GM21528 (cell line): ENCODE results near the gene SUSD3.
"Not testable (repeated sequence)": the region's sequence is repeated elsewhere in the genome, so short reads cannot be mapped to it uniquely, and the experiment has no call there.

ENCODE experiments used
- ATAC-seq: cut with Tn5 transposase; IDR thresholded peaks from one replicate; pipeline ENCODE4 v1.9.1; 2021; ENCODE audit warnings: mild to moderate bottlenecking, moderate library complexity; ENCODE audit not compliant: unreplicated experiment, low FRiP score

Gene SUSD3

DNA sequence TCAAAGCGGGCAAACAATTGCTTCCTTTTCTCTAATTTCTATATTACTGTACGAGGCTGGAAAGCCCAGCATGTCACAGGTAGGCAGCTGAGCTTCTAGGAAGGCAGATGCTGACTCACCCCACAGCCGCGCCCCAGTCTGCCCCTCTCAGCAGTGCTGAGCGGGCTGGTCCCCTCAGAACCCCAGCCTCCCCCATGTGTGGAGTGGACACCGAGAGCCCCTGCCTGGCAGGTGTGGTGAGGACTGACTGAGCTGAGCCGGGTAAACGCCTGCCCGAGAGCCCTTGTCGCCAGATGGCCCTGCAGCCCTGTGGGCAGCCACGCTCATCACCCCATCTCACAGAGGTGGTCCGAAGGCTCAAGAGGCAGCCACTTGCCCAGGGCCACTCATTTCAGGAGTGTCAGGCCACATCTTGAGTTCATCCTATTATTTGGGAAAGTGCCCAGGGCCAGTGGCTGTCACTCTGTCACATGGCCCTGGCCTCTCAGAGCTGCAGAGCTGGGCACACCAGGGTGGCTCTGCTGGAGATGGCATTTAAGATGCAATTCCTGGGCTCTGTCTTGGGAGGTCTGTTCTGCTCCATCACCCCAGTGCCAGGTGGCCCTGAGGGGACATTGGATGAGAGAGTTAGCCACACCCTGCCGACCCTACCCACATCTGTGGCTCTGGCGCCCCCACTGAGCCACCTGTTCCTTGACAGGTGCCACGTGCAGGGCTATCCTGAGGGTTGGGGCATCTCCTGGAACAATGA, 50.0 kb downstream of the SUSD3 start:
- ATAC-seq = no peak

DNA sequence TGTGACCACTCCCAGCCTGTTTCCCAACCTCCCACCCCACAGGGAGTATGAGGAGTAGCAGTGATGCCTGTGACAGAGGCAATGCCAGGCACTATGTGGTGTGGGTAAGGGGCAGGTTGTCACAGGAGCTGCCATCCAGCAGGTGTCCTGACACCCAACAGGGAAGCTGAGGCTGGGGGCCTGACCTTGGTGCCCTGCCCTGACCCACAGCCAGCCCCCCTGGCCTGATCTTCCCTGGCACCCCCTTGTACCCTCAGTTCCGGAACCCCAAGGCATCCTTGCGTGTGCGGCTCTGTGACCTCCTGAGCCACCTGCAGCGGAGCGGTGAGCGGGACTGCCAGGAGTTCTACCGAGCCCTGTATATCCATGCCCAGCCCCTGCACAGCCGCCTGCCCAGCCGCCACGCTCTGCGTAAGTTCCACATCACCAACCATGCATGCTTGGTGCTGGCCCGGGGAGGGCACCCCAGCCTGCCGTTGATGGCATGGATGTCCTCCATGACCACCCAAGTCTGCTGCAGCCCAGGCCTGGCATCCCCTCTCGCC, 51.9 kb downstream of the SUSD3 start:
- ATAC-seq = no peak

DNA sequence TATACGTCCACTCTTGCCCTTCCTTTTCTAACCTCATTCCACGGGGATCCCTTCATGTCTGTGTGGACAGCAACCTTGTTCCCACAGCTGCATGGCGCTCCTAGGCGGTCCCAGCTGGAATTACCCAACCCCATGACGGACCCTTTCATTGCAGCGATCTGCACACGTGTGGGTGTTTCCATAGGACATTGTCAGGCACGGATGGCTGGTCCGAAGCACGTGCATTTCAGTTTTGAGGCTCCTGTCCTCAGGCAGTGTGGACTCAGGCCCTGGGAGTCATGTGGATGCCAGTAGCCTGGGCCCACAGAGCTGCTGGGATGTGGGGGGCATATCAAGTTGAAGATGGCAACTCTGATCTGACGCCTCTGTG, 52.5 kb downstream of the SUSD3 start:
- ATAC-seq = no peak

DNA sequence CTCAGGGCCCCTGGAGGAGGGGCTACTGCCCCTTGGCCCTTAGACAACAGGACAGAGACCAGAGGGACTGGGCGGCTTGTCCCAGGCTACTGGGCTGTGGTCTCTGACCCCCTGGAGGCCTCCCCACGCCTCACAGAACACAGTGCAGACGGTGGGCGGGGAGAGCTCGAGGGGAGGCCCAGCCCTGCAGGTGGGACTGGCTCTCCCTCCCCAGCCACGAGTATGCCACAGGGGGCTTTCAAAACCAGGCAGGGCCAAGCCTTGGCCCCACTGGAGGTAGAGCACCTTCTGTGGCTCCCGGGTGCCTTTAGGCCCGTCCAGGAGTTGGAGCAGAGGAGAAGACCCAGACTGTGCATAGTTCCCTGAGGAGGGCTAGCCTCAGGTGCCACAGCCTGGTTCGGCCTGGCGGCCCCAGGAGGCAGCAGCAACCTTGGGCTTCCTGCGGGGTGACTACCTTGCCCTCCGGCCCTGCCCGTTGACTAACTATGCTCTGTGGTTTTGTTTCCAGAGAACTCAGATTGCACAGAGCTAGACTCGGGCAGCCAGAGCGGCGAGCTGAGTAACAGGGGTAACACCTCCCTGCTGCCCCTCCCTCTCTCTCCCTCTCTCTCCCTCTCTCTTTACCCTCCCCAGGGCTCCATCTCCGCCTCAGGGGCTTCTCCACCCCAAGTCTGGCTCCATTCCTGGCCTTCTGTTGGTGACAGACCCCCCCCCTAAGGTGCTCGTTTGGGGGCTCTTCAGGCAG, 53.0 kb downstream of the SUSD3 start:
- ATAC-seq = no peak

DNA sequence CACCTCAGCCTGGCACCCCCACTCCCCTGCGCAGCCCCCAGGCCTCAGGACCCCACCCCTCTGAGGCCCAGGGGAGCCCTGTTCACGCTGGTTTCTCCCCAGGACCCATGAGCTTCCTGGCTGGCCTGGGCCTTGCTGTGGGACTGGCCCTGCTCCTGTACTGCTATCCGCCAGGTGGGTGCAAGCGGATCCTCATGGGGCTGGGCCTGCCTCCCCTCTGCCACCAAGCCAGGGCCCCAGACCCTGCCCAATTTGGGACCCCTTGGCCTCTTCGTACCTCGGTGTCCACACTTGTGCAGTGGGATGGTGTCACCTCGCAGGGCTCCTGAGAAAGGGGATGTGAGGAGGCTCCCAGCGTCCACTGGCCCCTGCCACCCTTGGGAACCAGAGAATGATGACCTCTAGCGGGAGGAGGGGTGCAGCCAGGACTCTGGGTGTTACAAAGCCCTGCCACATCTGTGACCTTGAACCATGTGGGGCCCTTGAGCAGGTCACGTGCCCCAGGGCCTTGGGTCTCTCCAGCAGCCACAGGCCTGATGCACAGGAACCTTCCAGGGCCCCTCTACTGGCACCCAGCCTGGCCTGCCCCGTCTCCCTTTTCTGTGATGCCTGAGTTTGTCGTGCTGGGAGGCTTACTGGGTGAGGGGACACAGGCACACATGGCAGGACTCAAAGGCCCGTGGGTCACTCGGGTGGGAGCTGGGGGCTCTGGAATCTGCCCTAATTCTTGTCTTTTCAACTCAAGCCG, 53.8 kb downstream of the SUSD3 start:
- no peak for ATAC-seq

DNA sequence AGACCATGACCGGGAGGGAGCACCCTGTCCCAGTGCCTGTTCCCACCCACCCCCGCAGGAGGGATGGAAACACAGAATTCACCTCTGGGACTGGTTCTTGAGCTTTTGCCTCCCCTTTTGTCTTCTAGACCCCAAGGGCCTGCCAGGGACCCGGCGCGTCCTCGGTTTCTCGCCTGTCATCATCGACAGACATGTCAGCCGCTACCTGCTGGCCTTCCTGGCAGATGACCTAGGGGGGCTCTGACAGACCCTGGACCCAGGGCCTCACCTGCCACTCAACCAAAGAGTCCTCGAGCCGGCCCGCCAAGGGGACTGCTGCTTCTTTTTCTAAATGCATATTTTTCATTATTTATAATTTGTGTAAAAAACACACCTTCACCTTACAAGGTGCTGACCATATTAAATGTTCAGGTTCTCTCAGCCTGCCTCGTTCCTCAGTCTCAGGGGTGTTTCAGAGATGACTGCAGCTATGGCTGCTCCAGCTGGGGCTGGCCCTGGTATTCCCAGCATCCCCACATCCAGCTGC, 54.4 kb downstream of the SUSD3 start:
- ATAC-seq = no peak

DNA sequence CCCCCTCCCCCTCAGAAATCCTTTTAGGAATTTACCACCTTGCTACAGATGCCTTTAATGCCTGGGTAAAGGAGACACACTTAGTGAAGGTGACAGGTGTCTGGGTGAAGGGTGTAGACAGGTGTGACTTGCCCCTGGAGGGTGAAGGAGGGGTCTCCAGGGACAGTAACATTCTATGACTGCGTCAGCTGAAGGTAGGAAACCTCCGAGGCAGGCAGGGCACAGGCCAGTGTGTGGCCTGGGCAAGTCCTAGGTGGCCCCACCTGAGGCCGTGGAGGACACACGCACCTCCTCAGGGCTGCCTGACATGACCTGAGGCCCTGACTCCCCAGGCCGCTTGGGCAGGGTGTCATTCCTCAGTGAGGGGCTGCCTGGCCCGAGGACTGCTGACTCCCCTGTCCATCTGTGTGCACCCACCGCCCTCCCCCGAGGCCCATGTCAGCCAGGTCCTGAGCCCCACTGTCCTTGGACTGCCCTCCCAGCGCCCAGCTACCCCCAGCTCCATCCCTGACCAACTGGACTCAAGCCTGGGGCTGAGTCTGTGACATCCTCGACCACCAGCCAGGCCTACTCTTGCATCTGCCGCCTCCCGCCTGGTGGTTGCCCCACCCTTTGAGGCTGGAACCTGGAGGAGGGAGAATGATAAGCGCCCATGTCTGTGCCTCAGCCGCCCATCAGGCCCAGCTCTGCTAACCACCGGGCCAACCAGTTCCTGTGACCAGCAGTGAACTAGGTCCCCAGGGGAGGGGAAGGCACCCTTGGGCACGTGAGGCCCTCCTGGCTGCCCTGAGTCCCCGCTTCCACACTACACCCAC, 55.9 kb downstream of the SUSD3 start:
- ATAC-seq = no peak

DNA sequence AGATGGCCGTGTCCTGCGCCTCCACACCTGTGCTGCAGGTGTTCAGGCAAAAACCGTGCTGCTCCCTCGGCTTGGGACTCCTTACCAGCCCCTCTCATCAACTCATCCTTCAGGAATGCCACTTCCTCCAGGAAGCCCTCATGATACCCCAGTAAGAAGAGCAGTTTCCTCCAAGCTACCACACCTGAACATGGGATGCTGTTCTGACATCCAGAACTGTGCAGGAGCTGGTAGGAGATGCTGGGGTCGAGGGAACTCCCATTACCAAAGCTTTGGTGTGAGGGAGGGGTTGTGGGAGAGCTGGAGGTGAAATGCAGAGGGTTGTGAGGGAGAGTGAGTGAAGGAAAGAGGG, 56.5 kb downstream of the SUSD3 start:
- ATAC-seq = no peak

DNA sequence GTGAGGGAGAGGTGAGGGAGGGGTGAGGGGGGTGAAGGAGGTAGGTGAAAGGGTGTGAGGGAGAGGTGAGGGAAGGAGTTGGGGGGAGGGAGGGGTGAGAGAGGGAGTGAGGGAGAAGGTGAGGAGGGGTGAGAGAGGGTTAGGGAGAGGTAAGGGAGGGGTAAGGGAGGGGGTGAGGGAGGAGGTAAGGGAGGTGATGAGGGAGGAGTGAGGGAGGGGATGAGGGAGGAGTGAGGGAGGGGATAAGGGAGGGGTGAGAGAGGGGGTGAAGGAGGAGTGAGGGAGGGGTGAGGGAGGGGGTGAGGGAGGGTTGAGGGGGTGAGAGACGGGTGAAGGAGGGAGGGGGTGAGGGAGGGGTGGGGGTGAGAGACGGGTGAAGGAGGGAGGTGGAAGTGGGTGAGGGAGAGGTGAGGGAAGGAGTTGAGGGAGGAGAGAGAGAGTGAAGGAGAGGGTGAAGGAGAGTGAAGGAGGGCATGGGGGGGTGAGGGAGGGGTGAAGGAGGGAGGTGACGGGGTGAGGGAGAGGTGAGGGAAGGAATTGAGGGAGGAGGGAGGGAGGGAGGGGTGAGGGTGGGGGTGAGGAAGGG, 57.1 kb downstream of the SUSD3 start:
- no peak for ATAC-seq

DNA sequence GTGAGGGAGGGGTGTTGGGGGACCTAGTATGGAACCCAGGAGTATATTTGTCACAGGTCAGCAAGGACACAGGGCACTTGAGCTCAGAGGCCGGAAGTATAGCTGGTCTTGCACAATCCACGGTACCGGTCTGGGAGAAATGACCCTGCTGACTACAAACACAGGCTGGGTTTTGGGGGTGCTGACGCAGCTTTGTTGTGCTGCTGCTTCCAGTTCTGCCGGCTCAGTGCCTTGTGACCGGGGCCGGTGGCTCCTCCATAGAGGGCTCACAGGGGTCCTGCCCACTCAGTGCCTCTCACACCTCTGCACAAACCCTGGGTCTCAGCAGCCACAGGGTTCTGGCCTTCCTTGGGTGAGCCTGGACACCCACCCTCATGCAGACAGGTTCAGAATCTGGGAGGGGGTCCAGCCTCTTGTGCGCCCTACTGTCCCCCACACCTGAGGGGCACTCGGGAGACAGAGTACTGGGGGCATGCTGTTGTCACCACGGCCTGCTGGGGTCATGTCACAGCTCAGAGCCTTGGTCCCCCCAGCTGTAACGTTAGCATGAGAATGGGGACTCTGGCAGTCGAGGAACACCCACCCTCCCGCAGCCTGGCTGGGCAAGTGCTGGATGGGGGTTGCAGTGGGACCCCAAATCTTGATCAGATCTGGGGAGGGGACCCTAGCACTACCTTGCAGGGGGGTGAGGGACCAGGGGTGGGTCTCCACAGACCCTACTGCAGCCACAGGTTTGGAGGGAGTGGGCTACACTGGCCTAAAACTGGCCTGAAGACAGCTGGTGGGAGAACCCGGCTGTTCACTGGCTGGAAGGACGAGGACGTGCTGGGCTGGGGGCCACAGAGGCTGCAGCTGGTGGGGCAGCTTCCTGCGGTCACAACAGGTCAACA, 57.8 kb downstream of the SUSD3 start:
- no peak for ATAC-seq

DNA sequence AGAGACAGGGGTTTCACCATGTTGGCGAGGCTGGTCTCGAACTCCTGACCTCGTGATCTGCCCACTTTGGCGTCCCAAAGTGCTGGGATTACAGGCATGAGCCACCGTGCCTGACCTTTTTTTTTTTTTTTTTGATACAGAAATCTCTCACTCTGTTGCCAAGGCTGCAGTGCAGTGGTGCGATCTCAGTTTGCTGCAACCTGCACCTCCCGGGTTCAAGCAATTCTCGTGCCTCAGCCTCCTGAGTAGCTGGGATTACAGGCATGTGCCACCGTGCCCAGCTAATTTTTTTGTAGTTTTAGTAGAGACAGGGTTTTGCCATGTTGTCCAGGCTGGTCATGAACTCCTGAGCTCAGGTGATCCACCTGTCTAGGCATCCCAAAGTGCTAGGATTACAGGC, 59.0 kb downstream of the SUSD3 start:
- ATAC-seq = not testable (repeated sequence)

DNA sequence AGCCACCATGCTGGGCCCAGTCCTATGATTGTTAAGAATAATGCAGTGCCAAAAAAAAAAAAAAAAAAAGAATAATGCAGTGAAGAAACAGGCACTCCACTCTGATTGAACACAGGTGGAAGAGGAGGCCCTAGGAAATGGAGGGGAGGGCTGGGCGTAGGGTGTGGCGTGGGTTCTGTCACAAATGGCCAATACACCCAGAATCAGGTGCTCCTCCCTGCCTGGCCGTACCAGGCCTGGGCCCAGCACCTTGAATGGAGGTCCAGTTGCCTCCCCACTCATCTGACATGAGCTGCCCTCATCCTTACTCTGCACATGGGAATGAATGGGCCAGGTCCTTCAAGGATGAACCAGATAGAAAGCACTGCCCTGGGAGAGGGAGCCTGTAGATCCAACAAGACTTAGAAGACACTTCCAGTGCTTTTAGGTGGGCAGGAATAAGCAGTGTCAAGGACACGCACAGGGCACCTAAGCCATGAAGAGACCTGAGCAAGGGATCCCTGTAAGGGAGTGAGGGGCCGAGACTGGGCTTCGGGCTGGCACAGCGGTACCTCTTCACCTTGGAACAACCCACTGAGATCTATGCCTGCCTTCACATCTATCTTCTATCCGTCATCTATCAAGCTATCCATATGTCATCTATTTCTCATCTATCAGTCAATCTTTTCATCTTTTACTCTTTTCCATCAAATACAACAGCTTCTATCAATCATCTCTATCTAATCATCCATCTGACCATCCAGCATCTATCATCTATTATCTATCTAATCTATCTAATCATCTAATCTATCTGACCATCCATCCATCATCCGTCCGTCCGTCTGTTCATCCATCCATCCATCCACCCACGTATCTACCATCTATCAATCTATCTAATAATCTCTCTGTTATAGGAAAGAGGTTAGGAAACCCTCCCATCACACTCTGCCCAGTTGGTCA, 59.7 kb downstream of the SUSD3 start:
- ATAC-seq = no peak

DNA sequence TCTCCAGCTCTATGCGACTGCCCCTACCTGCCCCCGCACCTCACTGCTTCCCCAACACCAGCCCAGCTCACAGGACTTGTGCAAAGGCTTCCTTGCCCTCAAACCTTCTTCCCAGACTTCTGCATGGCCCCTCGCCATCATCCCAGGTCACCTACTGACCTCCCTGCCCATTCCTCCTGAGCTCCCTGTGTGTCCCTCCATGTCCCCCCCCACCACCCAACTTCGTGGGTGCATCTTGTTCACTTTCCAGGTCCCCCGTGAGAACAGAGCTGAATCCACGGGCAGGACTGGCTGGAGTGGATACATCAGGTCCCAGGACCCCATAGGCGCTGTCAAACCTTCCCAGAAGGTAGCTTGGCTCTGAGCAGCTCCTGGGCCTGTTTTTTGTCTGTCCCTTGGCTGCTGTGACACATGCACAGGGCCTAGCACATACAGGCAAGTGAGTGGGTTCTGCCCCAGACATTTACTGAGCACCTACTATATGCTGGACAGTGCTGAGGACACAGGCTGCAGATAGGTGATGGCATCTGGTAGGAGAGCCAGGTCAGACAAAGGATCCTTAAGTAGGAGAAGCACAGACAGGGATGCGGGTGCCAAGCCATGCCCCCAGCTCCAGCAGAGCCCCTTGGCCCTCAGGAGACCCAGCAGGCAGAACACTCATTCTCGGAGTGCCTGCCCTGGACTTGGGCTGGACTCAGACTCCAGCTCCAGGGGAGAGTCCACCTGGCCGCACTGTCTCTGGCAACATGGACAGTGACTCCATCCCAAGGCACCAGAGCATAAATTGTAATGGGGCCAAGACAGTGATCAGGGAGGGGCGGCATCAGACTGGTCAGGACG, 60.6 kb downstream of the SUSD3 start:
- no peak for ATAC-seq

DNA sequence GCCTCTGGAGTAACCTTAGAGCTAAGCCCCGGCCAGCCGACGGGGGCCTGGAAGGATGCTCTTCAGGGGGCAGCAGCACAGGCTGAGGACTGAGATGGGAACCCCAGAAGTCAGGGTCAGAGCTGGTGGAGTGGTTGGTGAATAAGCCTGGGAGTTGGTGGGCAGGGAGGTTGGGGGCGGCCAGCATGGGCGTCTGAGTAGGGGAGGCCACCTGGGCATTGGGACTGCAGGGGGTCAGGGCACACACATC, 61.1 kb downstream of the SUSD3 start:
- no peak for ATAC-seq

DNA sequence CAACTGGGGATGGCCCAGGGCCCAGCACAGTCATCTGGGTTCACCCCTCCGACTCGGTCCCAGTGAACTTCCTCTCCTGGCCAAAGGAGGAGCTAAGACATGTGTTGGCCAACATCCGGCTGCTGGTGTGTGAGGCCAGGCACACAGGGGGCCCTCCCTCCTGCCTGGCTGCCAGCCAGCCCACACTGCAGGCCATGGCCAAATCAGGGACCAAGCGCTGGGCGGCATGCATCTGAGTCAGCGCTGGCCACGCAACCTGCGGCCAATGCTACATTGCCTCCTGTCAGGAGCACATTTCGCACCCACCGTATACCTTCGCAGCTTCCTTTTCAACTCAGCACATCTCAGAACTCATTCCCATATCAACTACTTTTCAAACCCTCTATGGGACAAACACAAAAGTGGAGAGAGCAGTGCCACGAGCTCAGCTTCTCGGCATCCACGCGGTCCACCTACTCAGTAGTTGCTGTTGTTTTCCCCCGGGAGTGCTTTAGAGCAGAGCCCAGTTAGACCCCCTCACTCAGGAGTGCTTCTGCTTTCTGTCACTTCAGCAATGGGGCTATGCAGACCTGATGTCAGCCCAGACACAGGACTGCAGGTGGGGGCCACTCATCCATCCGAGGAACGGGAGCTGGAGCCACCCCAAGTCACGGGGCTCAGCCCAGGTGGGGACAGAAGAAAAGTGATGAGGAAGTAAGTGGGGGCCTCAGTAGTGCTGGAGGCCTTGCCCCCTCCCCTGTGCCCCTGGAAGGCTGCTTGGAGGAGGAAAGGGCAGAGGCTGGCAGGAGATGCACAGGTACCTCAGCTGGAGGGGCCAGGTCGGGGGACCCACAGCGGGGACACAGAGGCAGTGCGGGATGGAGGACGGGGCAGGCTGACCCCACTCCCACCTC, 61.7 kb downstream of the SUSD3 start:
- ATAC-seq = no peak

DNA sequence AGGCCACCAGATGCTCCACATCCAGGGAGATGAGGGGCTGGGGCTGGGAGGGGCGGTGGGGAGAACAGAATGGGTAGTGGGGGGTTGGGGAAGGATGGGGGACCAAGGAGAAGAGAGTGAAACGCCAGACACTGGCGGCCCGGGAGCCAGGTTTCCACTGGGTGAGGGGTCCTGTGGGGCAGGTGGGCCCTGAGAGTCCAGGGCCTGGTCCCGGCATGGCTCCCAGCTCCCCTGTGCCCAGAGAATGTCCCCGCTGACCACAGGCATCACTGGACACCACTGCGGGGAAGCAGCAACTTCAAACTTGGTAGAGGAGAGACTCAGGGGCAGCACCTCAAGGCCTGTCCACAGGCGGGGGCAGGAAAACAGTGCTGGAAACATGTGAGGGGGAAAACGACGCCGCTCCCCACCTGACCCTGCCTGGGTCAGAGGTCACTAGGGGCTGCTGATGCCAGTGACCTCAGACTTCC, 62.4 kb downstream of the SUSD3 start:
- no peak for ATAC-seq
